Upper lobe of right lung (tissue), 1 donor: ENCODE results near the gene APOA1. TPM values are rescaled to one million over a fixed set of nuclear protein-coding genes. Genes with fewer than 3 reads are reported as not detected.
"Not testable (repeated sequence)": the region's sequence is repeated elsewhere in the genome, so short reads cannot be mapped to it uniquely, and the experiment has no call there.

Source experiments
- ATAC-seq: fragments of 200-7000 bp; cut with Tn5 transposase; one replicate; pipeline ENCODE4 v1.9.1; 2020; ENCODE audit warnings: mild to moderate bottlenecking, moderate library complexity
- DNase-seq: peaks from one replicate; pipeline ENCODE4 v3.0.0-alpha.2; 2020
- H3K27ac ChIP-seq: fragments of 200-600 bp; one replicate; pipeline ENCODE4 v1.8.0; 2022
- H3K27me3 ChIP-seq: fragments of 200-600 bp; one replicate; pipeline ENCODE4 v1.8.0; 2022; ENCODE audit warnings: mild to moderate bottlenecking
- H3K36me3 ChIP-seq: fragments of 200-600 bp; one replicate; pipeline ENCODE4 v1.8.0; 2022
- H3K4me1 ChIP-seq: fragments of 200-600 bp; one replicate; pipeline ENCODE4 v1.8.0; 2022
- H3K4me3 ChIP-seq: fragments of 200-600 bp; one replicate; pipeline ENCODE4 v1.8.0; 2022; ENCODE audit warnings: mild to moderate bottlenecking
- H3K9me3 ChIP-seq: fragments of 200-600 bp; one replicate; pipeline ENCODE4 v1.8.0; 2022
- CTCF ChIP-seq: fragments of 200-600 bp; IDR thresholded peaks from one replicate; pipeline ENCODE4 v1.8.0; 2022; ENCODE audit warnings: antibody characterized with exemption
- intact Hi-C: fragments of 100-400 bp; cut with DNase I; formaldehyde crosslinking; loops from one replicate; pipeline ENCODE4 v1.11.0; 2022
- total RNA-seq: library from RNA; stranded (reverse); fragmentation: NEBNext Ultra II Directional; extraction: Animal tissue kit (Norgen Biotek cat#: 25700); gene quantifications from one replicate; pipeline ENCODE4 v1.2.1, GENCODE V29; 2021
- donor health status: DM: no; HTN: yes; CAD: no; lungs with severe emphysema.

APOA1 gene
- total RNA-seq, 1 donor from 2014 or later: 5.4 TPM

- ATAC-seq (no peak), DNase-seq (no peak)
- Histone ChIP-seq H3K27me3 (no peaks in the 10 kb centered on the region), H3K36me3 (no peaks in the 10 kb centered on the region), H3K4me1 (no peaks in the 10 kb centered on the region), H3K27ac (peak overlapping the region; percentile 77), H3K4me3 (no peak overlapping the region), H3K9me3 (no peaks in the 10 kb centered on the region)
- intact Hi-C loops: no loop called here
- TF ChIP-seq CTCF: no peak
Measured at GRCh38 chr11:116807601-116808261, 29.7 kb downstream of the APOA1 start.

- no peak overlapping the region for H3K27ac ChIP-seq
- no peaks in the 10 kb centered on the region for H3K27me3 ChIP-seq
- no peak for ATAC-seq
- DNase-seq: no peak
- no peaks in the 10 kb centered on the region for H3K4me1 ChIP-seq
- H3K36me3 ChIP-seq: no peaks in the 10 kb centered on the region
- no peak overlapping the region for H3K4me3 ChIP-seq
- H3K9me3 ChIP-seq: no peaks in the 10 kb centered on the region
- intact Hi-C loops: no loop called here
- TF ChIP-seq CTCF: no peak
Measured at GRCh38 chr11:116804001-116804400, 33.4 kb downstream of the APOA1 start.

- H3K4me1 ChIP-seq, H3K27me3 ChIP-seq, ATAC-seq, H3K9me3 ChIP-seq, DNase-seq, H3K27ac ChIP-seq, intact Hi-C loops, H3K36me3 ChIP-seq, H3K4me3 ChIP-seq: not testable (repeated sequence)
Measured at GRCh38 chr11:116801662-116802061, 35.8 kb downstream of the APOA1 start.

- intact Hi-C loops: no loop called here
Measured at GRCh38 chr11:116800610-116801009, 36.8 kb downstream of the APOA1 start.

GRCh38 chr11:116798368-116798767 is 39.1 kb downstream of the APOA1 start:
- TF ChIP-seq CTCF: no peak
- no peaks in the 10 kb centered on the region for H3K36me3 ChIP-seq
- H3K27me3 ChIP-seq: no peaks in the 10 kb centered on the region
- no peaks in the 10 kb centered on the region for H3K9me3 ChIP-seq
- no peak overlapping the region for H3K4me3 ChIP-seq
- intact Hi-C loops: no loop called here
- DNase-seq (no peak), ATAC-seq (no peak)
- no peaks in the 10 kb centered on the region for H3K4me1 ChIP-seq
- no peak overlapping the region for H3K27ac ChIP-seq

More at GRCh38 chr11:116800610-116801009, 36.8 kb downstream of the APOA1 start:
- Histone ChIP-seq H3K27ac (no peak overlapping the region), H3K4me1 (no peaks in the 10 kb centered on the region), H3K9me3 (no peaks in the 10 kb centered on the region), H3K27me3 (no peaks in the 10 kb centered on the region), H3K4me3 (no peak overlapping the region), H3K36me3 (no peaks in the 10 kb centered on the region)
- DNase-seq: no peak
- ATAC-seq: no peak
- no peak for TF ChIP-seq CTCF

- no peak overlapping the region for H3K27ac ChIP-seq
- intact Hi-C loops: no loop called here
- DNase-seq (no peak), ATAC-seq (no peak)
- no peak overlapping the region for H3K4me3 ChIP-seq
- no peaks in the 10 kb centered on the region for H3K4me1 ChIP-seq
- no peaks in the 10 kb centered on the region for H3K36me3 ChIP-seq
- H3K27me3 ChIP-seq: no peaks in the 10 kb centered on the region
- H3K9me3 ChIP-seq: no peaks in the 10 kb centered on the region
- TF ChIP-seq CTCF: no peak
Measured at GRCh38 chr11:116797816-116798215, 39.6 kb downstream of the APOA1 start.
